Measurements from ENCODE around the gene CCT8L2.
"Not testable (repeated sequence)": the region's sequence is repeated elsewhere in the genome, so short reads cannot be mapped to it uniquely, and the experiment has no call there.

The CCT8L2 gene

GRCh38 chr22:16592231-16592630 lies 379 bp downstream of the CCT8L2 start:
- DNase-seq: not testable (repeated sequence)

GRCh38 chr22:16591136-16591535 lies 1.5 kb downstream of the CCT8L2 start:
- DNase-seq: not testable (repeated sequence)

- no peak for DNase-seq
These were observed 5.6 kb downstream of the CCT8L2 start for GRCh38 chr22:16586991-16587390.

- no peak for DNase-seq
These were observed 6.4 kb downstream of the CCT8L2 start for GRCh38 chr22:16586170-16586569.

GRCh38 chr22:16580872-16581271 lies 11.7 kb downstream of the CCT8L2 start:
- DNase-seq: not testable (repeated sequence)

- not testable (repeated sequence) for DNase-seq
These were observed 23.3 kb downstream of the CCT8L2 start for GRCh38 chr22:16569240-16569834.

GRCh38 chr22:16568425-16568758 lies 24.2 kb downstream of the CCT8L2 start:
- no peak for DNase-seq

GRCh38 chr22:16567617-16568424 lies 24.8 kb downstream of the CCT8L2 start:
- not testable (repeated sequence) for DNase-seq

GRCh38 chr22:16566421-16567151 lies 26.0 kb downstream of the CCT8L2 start:
- not testable (repeated sequence) for DNase-seq

GRCh38 chr22:16565585-16566420 lies 26.8 kb downstream of the CCT8L2 start:
- DNase-seq: not testable (repeated sequence)

GRCh38 chr22:16564837-16565584 lies 27.6 kb downstream of the CCT8L2 start:
- not testable (repeated sequence) for DNase-seq

- DNase-seq: no peak
These were observed 28.8 kb downstream of the CCT8L2 start for GRCh38 chr22:16563555-16564520.

- no peak for DNase-seq
These were observed 29.7 kb downstream of the CCT8L2 start for GRCh38 chr22:16562711-16563554.

GRCh38 chr22:16561093-16561658 lies 31.4 kb downstream of the CCT8L2 start:
- DNase-seq: not testable (repeated sequence)

- DNase-seq: not testable (repeated sequence)
These were observed 32.0 kb downstream of the CCT8L2 start for GRCh38 chr22:16560651-16561050.

- DNase-seq: not testable (repeated sequence)
These were observed 32.6 kb downstream of the CCT8L2 start for GRCh38 chr22:16559996-16560395.

GRCh38 chr22:16559056-16559955 lies 33.3 kb downstream of the CCT8L2 start:
- no peak for DNase-seq

- DNase-seq: not testable (repeated sequence)
These were observed 34.1 kb downstream of the CCT8L2 start for GRCh38 chr22:16558376-16558945.

All from Kasumi-1 (cell line).